HG03280 (cell line): ENCODE data around the gene CC2D1A.
A peak's percentile ranks its signal among the peaks of the same experiment; 100 is the strongest.

ENCODE experiments used
- ATAC-seq: cut with Tn5 transposase; IDR thresholded peaks from one replicate; pipeline ENCODE4 v1.9.1; 2021; ENCODE audit warnings: mild to moderate bottlenecking, moderate library complexity; ENCODE audit not compliant: unreplicated experiment

The CC2D1A gene

GRCh38 chr19:13876834-13877233, 29.2 kb upstream of the CC2D1A start, which contains the start of gene NANOS3:
Gene NANOS3, plus strand, starts transcription at chr19:13877134. Its CDS starts 115 bp downstream, at chr19:13877249.
- no peak for ATAC-seq

- ATAC-seq = no peak
Observed at GRCh38 chr19:13877303-13877702, 28.7 kb upstream of the CC2D1A start.

- peak; percentile 90 for ATAC-seq
Observed at GRCh38 chr19:13880059-13881043, 25.6 kb upstream of the CC2D1A start.

DNA sequence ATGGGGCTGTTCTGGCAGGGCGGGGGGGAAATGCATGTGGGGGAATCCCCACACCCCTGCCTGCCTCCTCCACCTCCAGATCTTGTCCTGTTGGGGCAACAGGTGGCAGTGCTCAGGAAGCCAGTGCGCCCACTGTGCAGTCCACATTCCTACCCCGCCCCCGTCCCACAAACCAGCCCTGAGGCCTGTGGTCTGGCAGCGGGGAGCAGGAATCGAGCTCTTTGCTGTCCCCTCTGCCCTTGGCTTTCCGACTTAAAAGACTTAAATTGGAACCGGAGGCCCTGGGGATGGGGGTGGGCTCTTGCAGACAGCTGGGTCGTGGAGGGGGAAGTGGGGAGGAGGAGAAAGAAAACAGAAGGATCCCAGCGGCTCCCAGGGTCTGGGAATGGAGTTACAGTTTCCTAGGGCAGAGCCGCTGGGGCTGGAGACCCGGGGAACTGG, 24.7 kb upstream of the CC2D1A start:
- ATAC-seq = no peak

GRCh38 chr19:13881692-13882418, 24.1 kb upstream of the CC2D1A start:
- ATAC-seq = no peak

- ATAC-seq = no peak
Observed at GRCh38 chr19:13882419-13882795, 23.6 kb upstream of the CC2D1A start.

DNA sequence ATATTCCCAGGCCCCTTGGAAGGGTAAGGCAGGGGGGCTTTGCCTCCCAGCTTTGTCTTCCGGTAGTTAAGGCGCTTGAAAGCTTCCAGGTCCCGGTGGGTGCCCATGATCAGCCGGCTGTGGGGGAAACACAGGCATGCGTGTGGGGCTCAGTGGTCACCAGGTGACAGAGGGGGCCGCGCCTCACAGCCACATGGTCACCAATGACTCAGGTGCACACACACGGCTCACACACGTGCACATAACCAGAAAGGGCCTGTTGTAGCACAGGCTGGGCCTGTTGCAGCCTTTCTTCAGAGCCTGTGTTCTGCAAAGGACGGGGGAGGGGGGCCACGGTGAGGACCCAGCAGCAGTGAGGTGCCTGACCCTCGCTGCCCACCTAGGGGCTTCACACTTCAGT, 23.2 kb upstream of the CC2D1A start:
- ATAC-seq = no peak

DNA sequence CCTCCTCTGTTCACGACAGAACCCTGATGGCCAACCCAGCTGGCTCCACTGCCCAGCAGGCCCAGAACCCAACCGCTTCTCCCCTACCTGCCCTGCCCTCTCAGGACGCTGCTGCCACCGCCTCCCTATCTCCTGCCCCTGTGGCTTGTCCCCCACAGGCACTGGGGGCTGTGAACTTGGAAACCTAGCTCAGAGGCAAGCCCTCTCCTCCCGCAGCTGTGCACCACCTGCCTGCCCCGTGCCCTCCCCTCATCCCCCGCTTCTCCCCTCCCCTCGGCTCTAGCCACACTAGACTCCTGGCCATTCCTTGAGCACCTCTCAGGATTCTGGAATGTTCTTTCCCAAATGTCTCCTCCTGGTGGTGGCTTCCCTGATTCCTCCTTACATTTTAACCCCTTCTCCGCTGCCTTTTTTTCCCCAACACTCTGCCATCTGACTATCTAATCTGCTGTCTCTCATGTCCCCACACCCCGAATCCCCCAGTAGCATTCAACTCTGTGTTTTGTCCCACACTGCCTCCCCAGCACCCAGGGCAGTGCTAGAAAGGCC, 22.4 kb upstream of the CC2D1A start:
- ATAC-seq = no peak

DNA sequence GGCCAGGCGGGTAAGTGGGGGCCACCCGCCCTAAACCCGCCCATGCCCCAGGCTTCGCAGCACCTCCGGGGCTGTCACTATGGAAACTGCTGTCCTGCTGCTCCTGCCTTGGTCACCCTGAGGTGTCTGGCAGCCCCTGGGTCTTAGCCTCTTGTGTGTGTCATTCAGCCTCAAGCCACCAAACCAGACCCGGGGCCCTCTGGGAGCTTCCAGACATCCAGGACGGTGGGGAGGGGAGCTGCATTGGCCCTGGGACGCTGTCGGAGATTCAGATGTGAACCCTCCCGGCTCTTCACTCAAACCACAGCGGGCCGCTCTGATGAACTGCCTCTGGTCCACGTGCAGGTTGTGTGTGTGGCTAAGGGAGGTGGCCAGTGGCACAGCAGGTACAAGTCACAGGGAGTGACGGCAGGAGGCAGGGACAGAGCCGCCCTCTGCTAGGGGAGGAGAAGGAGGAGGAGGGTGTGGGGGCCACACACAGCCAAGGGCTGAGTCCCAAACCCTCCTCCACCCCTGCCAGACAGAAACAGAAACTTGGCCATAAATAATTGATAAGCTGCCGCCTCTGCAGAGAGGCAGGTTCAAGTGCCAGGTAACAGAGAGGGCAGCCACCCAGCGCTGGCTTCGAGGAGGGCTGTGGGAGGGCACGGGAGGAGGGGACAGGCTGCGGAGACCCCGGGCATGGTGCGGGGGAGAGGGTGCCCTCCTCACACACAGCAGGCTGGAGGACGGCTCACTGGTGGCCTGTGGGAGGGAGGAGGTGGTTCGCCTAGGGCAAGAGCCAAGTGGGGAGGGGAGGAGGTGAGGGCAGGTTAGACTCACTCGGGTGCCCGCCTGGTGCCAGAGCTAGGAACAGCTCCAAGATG, 21.0 kb upstream of the CC2D1A start:
- ATAC-seq = no peak

GRCh38 chr19:13885826-13886365, 20.1 kb upstream of the CC2D1A start:
- no peak for ATAC-seq

DNA sequence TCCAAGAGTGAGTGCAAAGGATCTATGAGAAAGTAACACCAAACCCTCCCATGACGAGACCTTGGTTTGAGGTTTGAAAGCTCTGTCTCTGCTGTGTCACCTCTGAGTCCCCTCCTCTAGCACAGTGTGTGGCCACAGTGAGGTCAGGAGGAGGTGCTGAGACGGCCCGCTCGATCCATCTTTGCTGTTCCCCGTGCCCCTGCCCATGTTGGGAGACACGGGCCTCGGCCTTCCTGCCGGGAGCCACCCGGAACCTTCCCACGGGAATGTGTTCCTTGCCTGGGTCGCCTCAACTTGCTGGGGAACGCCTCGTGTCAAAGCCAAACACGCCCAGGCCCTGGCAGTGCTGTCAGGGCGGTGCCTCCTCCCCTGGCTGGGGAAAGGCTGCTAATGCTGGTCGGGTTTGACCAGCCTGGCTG, 19.0 kb upstream of the CC2D1A start:
- no peak for ATAC-seq

- ATAC-seq = no peak
Observed at GRCh38 chr19:13887517-13887916, 18.5 kb upstream of the CC2D1A start.

DNA sequence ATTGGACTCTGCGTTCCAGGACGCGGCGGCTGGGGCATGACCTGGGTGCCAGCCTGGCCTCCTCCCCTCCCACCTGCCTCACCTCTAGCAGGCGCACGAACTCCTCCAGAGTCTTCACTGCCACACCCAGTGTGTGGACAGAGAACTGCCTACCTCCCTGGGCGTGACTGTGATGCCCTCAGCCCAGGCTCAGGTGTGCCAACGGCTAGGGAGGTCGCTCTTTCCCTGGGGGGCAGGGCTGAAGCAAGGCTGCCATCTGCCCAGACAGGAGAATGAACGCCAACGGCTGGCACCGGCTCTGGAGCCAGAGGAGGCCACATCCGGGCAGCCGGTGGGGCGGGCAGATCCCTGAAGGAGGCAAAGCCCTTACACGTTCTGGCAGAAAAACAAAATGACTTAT, 17.7 kb upstream of the CC2D1A start:
- no peak for ATAC-seq

DNA sequence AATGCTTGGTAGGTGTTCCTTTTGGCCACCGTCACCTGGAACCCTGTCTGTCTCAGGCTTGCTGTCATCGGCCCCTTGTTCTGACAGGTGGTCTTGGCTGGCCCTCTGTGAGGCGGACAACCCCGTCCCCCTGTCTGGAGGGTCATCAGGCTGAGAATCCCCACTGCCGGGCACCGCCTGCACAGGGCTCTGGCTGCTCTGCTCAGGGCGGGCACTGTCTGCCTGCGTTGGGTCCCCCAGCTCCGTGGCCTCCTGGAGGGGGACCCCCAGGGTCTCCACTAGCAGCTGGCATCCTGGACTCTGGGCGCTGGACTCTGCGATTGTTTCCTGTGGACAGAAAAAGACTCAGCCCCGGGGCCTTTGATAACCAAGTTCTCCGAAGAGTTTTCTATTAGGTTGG, 15.9 kb upstream of the CC2D1A start:
- no peak for ATAC-seq

- ATAC-seq = no peak
Observed at GRCh38 chr19:13892870-13893269, 13.1 kb upstream of the CC2D1A start.

GRCh38 chr19:13894552-13894951, 11.4 kb upstream of the CC2D1A start:
- no peak for ATAC-seq

DNA sequence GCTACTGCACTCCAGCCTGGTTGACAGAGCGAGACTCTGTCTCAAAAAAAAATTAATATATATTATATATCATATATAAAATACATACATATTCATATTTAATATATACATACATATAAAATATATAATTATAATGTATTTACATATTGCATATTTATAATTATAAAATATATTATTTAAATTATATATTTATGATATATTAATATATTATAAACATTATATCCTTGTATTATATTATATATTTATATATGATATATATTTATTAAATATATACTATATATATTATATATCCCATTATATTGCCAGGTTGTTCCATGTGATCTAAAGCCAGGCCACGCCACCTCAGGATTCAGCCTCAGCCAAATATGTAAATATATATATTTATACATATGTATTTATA, 9.8 kb upstream of the CC2D1A start:
- ATAC-seq = no peak

DNA sequence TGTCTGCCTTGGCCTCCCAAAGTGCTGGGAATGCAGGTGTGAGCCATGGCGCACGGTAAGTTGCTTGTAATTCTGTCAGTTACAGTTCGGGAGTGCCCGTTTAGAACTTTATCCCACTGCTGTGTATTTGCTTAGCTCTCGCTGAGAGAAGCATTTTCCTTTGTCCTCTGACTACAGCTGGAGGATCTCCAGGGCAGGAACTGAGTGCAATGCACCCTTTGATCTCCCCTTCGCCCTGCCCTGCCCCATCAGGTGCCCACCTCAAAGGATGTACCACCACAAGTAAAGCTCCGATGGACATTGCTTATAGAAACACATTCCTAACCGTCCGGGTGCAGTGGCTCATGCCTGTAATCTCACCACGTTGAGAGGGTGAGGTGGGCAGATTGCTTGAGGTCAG, 6.6 kb upstream of the CC2D1A start:
- ATAC-seq = no peak

- ATAC-seq = no peak
Observed at GRCh38 chr19:13899912-13900584, 6.0 kb upstream of the CC2D1A start.
